ENCODE measurements around the gene DPP4. TPM values are rescaled to one million over a fixed set of nuclear protein-coding genes. Genes with fewer than 3 reads are reported as not detected.
A peak's percentile ranks its signal among the peaks of the same experiment; 100 is the strongest.

Gene DPP4
- total and polyA plus RNA-seq, 5 donors from 2014 or later, result 12.6 to 40.8 (median 29.5) TPM

DNA sequence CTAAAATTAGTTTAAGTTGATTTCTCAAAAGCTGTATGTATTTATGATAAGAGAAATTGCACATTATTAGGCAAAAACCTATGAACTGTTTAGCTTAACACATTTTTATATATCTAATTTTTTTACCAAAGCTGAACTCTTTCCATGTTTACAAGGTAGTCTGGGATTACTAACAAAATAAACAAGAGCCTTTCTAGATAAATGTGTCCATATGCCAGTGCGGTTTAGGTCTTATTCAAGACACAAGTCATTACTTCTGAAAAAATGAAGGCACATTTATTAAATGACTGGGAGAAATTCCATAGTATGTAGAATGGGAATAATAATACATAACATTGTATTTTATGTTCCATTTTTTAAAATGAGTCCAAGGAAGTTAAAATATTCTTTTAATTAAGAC is 82.0 kb downstream of the DPP4 start:
- peak overlapping the region; percentile 75 for H3K27ac ChIP-seq (ENCODE audit: insufficient read depth, low read length, poor library complexity, severe bottlenecking)
- peak overlapping the region; percentile 84 for H3K4me3 ChIP-seq (ENCODE audit: low read depth, low read length)
- Mint-ChIP-seq H3K27me3 (no peaks in the 10 kb centered on the region), H3K36me3 (peaks cover 6% of the 10 kb centered on the region), H3K9me3 (no peaks in the 10 kb centered on the region), H3K4me3 (peak overlapping the region in 1 of 4 donors; percentile 82), H3K4me1 (peaks cover 37 to 69% (median 48%) of the 10 kb centered on the region in 4 donors), H3K27ac (peak overlapping the region in 2 of 3 donors; percentile 53 to 96)
- no peaks in the 10 kb centered on the region for H3K27me3 ChIP-seq (ENCODE audit: control insufficient read depth, insufficient read depth, low read length)
- no peaks in the 10 kb centered on the region for H3K9me3 ChIP-seq (ENCODE audit: control insufficient read depth in 2 of 2, low read length in 2 of 2)
- no peak for DNase-seq
- ATAC-seq (ENCODE audit: low read depth in 2 of 2), result no peak
- no peaks in the 10 kb centered on the region for H3K36me3 ChIP-seq (ENCODE audit: control insufficient read depth, insufficient read depth, low read length)
- H3K4me1 ChIP-seq (ENCODE audit: control insufficient read depth, insufficient read depth, low read length, poor library complexity, severe bottlenecking), result peaks cover 46% of the 10 kb centered on the region

DNA sequence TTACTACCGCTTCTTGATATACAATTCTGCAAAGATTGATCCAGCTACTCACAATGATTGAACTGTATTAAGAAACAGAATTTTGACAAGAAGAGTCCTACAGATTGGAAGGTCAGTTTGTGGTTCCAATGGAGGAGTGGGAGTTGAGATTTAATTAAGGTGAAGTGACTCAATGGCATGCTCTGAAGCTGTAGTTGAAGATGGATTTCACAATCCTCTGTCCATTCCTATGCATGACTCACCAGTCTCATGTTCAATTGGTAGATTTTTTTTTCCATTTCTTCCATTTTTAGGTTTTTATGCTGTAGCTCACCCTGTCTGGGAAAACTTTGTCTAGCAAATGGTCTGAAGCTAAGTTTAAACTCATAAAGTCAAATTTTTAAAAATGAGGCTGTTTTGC is 83.3 kb downstream of the DPP4 start:
- Histone ChIP-seq H3K4me1 (ENCODE audit: control insufficient read depth, insufficient read depth, low read length, poor library complexity, severe bottlenecking) (peaks cover 43% of the 10 kb centered on the region), H3K27ac (ENCODE audit: insufficient read depth, low read length, poor library complexity, severe bottlenecking) (no peak overlapping the region), H3K36me3 (ENCODE audit: control insufficient read depth, insufficient read depth, low read length) (no peaks in the 10 kb centered on the region), H3K4me3 (ENCODE audit: low read depth, low read length) (no peak overlapping the region), H3K27me3 (ENCODE audit: control insufficient read depth, insufficient read depth, low read length) (no peaks in the 10 kb centered on the region), H3K9me3 (ENCODE audit: control insufficient read depth in 2 of 2, low read length in 2 of 2) (no peaks in the 10 kb centered on the region)
- Mint-ChIP-seq H3K4me3 (no peak overlapping the region), H3K4me1 (peaks cover 35 to 60% (median 42%) of the 10 kb centered on the region in 4 donors), H3K9me3 (peaks cover 0 to 3% (median 0%) of the 10 kb centered on the region in 7 donors), H3K27ac (peak overlapping the region in 1 of 3 donors; percentile 10), H3K36me3 (peaks cover 6% of the 10 kb centered on the region), H3K27me3 (no peaks in the 10 kb centered on the region)
- DNase-seq (no peak), ATAC-seq (ENCODE audit: low read depth in 2 of 2) (no peak)

DNA sequence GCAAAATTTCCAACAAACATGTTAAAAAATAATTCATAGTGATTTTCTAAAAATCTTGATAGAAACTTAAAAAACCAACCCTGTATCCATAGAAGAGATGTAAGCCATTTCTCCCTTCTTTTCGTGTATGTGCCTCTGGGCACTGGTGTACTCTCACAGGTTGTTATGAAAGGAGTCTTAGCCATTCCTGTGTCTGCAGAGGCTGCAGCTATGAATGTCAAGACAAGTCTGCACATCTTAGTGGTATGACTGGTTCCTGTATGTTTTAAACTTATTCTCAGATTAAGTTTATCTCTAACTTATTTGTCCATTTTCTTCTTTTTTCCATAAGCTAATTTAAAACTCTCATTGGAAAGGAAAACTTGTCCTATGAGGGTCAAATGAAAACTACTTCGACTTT is 84.0 kb downstream of the DPP4 start:
- DNase-seq (no peak), ATAC-seq (ENCODE audit: low read depth in 2 of 2) (no peak)
- Histone ChIP-seq H3K27me3 (ENCODE audit: control insufficient read depth, insufficient read depth, low read length) (no peaks in the 10 kb centered on the region), H3K4me3 (ENCODE audit: low read depth, low read length) (no peak overlapping the region), H3K36me3 (ENCODE audit: control insufficient read depth, insufficient read depth, low read length) (no peaks in the 10 kb centered on the region), H3K4me1 (ENCODE audit: control insufficient read depth, insufficient read depth, low read length, poor library complexity, severe bottlenecking) (peaks cover 36% of the 10 kb centered on the region), H3K27ac (ENCODE audit: insufficient read depth, low read length, poor library complexity, severe bottlenecking) (no peak overlapping the region), H3K9me3 (ENCODE audit: control insufficient read depth in 2 of 2, low read length in 2 of 2) (no peaks in the 10 kb centered on the region)
- peaks cover 6% of the 10 kb centered on the region for H3K36me3 Mint-ChIP-seq
- no peak overlapping the region for H3K27ac Mint-ChIP-seq
- peaks cover 0 to 3% (median 0%) of the 10 kb centered on the region in 7 donors for H3K9me3 Mint-ChIP-seq
- H3K4me3 Mint-ChIP-seq, result no peak overlapping the region
- peaks cover 28 to 53% (median 36%) of the 10 kb centered on the region in 4 donors for H3K4me1 Mint-ChIP-seq
- H3K27me3 Mint-ChIP-seq, result no peaks in the 10 kb centered on the region

- H3K36me3 Mint-ChIP-seq, result no peaks in the 10 kb centered on the region
- H3K4me3 Mint-ChIP-seq, result no peak overlapping the region
- H3K27ac Mint-ChIP-seq, result peak overlapping the region in 1 of 3 donors; percentile 1
- Histone ChIP-seq H3K27me3 (ENCODE audit: control insufficient read depth, insufficient read depth, low read length) (no peaks in the 10 kb centered on the region), H3K27ac (ENCODE audit: insufficient read depth, low read length, poor library complexity, severe bottlenecking) (no peak overlapping the region), H3K36me3 (ENCODE audit: control insufficient read depth, insufficient read depth, low read length) (no peaks in the 10 kb centered on the region), H3K4me3 (ENCODE audit: low read depth, low read length) (no peak overlapping the region), H3K4me1 (ENCODE audit: control insufficient read depth, insufficient read depth, low read length, poor library complexity, severe bottlenecking) (peaks cover 21% of the 10 kb centered on the region), H3K9me3 (ENCODE audit: control insufficient read depth in 2 of 2, low read length in 2 of 2) (no peaks in the 10 kb centered on the region)
- no peaks in the 10 kb centered on the region for H3K27me3 Mint-ChIP-seq
- H3K9me3 Mint-ChIP-seq, result peaks cover 0 to 3% (median 0%) of the 10 kb centered on the region in 7 donors
- ATAC-seq (ENCODE audit: low read depth in 2 of 2) (no peak), DNase-seq (peak in 1 of 3 donors; percentile 21)
- H3K4me1 Mint-ChIP-seq, result peaks cover 18 to 39% (median 26%) of the 10 kb centered on the region in 4 donors
These were observed 85.4 kb downstream of the DPP4 start for GRCh38 chr2:161988589-161988988.

DNA sequence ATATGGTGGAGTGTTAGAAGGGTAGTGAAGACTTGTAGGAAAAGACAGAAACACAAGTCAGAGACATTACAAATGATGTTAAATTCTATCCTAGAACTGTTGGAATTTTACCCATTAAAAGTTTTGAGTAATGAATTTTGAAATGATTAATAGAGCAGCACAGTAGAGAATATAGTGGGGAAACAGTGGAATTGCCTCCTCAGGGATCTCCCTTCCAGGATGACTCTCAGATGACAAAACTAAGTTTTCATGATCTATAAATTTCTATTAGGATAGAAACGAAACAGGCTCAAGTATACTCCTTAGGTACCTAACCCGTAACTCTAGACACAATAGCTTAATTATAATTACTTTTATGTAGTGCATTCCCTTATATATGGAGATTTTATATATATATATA is 86.7 kb downstream of the DPP4 start:
- no peaks in the 10 kb centered on the region for H3K36me3 ChIP-seq (ENCODE audit: control insufficient read depth, insufficient read depth, low read length)
- H3K27ac ChIP-seq (ENCODE audit: insufficient read depth, low read length, poor library complexity, severe bottlenecking), result no peak overlapping the region
- Mint-ChIP-seq H3K36me3 (no peaks in the 10 kb centered on the region), H3K27me3 (no peaks in the 10 kb centered on the region), H3K4me1 (peaks cover 12 to 29% (median 16%) of the 10 kb centered on the region in 4 donors), H3K9me3 (peaks cover 0 to 3% (median 0%) of the 10 kb centered on the region in 7 donors), H3K4me3 (no peak overlapping the region), H3K27ac (no peak overlapping the region)
- H3K4me3 ChIP-seq (ENCODE audit: low read depth, low read length), result no peak overlapping the region
- no peaks in the 10 kb centered on the region for H3K27me3 ChIP-seq (ENCODE audit: control insufficient read depth, insufficient read depth, low read length)
- H3K4me1 ChIP-seq (ENCODE audit: control insufficient read depth, insufficient read depth, low read length, poor library complexity, severe bottlenecking), result peaks cover 8% of the 10 kb centered on the region
- DNase-seq (no peak), ATAC-seq (ENCODE audit: low read depth in 2 of 2) (no peak)
- no peaks in the 10 kb centered on the region for H3K9me3 ChIP-seq (ENCODE audit: control insufficient read depth in 2 of 2, low read length in 2 of 2)

DNA sequence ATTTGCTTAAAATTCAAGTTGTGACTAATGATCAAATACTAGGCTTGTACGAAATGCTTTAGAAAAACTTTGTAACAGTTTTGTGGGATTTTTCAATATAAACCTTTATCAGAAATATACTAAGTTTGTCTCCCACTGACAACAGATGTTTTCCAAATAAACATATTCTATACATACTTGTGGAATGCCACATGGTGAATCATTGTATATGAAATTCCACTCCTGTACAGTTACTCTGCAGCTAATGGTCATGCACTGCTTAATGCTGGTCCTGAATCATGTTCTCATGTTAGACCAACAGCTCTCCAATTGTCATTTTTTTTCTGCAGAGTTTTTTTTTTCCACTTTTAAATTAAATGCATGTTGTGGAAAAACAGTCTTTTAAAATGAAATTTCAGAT is 90.1 kb downstream of the DPP4 start:
- Histone ChIP-seq H3K27me3 (ENCODE audit: control insufficient read depth, insufficient read depth, low read length) (no peaks in the 10 kb centered on the region), H3K27ac (ENCODE audit: insufficient read depth, low read length, poor library complexity, severe bottlenecking) (no peak overlapping the region), H3K4me3 (ENCODE audit: low read depth, low read length) (no peak overlapping the region), H3K4me1 (ENCODE audit: control insufficient read depth, insufficient read depth, low read length, poor library complexity, severe bottlenecking) (peaks cover 7% of the 10 kb centered on the region), H3K9me3 (ENCODE audit: control insufficient read depth in 2 of 2, low read length in 2 of 2) (no peaks in the 10 kb centered on the region), H3K36me3 (ENCODE audit: control insufficient read depth, insufficient read depth, low read length) (no peaks in the 10 kb centered on the region)
- no peak for ATAC-seq (ENCODE audit: low read depth in 2 of 2)
- H3K4me3 Mint-ChIP-seq, result no peak overlapping the region
- H3K27me3 Mint-ChIP-seq, result no peaks in the 10 kb centered on the region
- H3K9me3 Mint-ChIP-seq, result peaks cover 0 to 3% (median 0%) of the 10 kb centered on the region in 7 donors
- DNase-seq, result no peak
- H3K27ac Mint-ChIP-seq, result no peak overlapping the region
- H3K36me3 Mint-ChIP-seq, result no peaks in the 10 kb centered on the region
- H3K4me1 Mint-ChIP-seq, result peaks cover 0 to 19% (median 15%) of the 10 kb centered on the region in 4 donors

GRCh38 chr2:161983331-161983651 is 90.7 kb downstream of the DPP4 start:
- Mint-ChIP-seq H3K36me3 (no peaks in the 10 kb centered on the region), H3K27ac (peak overlapping the region in 1 of 3 donors; percentile 75), H3K27me3 (no peaks in the 10 kb centered on the region), H3K9me3 (peaks cover 0 to 3% (median 0%) of the 10 kb centered on the region in 7 donors), H3K4me1 (peaks cover 0 to 17% (median 11%) of the 10 kb centered on the region in 4 donors), H3K4me3 (no peak overlapping the region)
- DNase-seq, result no peak
- Histone ChIP-seq H3K4me1 (ENCODE audit: control insufficient read depth, insufficient read depth, low read length, poor library complexity, severe bottlenecking) (peaks cover 7% of the 10 kb centered on the region), H3K36me3 (ENCODE audit: control insufficient read depth, insufficient read depth, low read length) (no peaks in the 10 kb centered on the region), H3K27ac (ENCODE audit: insufficient read depth, low read length, poor library complexity, severe bottlenecking) (no peak overlapping the region), H3K4me3 (ENCODE audit: low read depth, low read length) (no peak overlapping the region), H3K9me3 (ENCODE audit: control insufficient read depth in 2 of 2, low read length in 2 of 2) (no peaks in the 10 kb centered on the region), H3K27me3 (ENCODE audit: control insufficient read depth, insufficient read depth, low read length) (no peaks in the 10 kb centered on the region)
- no peak for ATAC-seq (ENCODE audit: low read depth in 2 of 2)

DNA sequence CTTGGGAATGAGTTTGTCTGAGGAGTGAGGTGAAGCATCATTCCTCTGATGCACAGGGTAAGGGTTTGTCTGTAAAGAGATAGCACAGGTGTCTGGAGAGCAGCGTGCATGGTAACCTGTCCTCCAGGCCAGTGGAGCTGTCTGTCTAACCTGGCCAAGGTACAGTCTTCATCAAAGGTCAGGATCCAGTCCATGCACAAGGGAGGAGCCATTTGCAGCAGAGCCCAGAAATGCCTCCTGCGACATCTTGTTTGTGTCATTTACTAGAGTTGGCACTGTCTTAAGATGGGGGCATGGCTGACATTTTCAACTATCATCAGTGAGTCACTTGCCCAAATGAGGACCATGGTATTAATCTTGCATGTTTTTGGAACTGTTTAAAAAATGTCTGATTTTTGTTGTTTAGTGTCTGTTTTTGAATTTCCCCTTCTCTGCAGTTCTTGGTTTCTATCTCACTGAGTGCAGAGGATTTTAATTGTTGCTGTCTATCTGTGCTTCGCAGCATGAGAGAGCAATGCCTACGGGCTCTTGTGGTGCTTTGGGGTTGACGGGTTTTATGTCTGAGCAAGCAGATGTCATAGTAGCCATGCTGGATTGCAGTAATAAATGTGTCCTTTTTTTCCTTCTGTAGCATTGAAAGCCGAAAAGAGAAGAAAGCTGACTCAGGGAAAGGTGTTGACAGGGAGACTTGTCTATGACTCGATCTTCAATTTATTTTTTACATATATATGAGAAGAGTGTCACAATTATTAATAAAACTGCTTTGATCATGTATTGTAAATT is 91.3 kb downstream of the DPP4 start:
- Histone ChIP-seq H3K9me3 (ENCODE audit: control insufficient read depth in 2 of 2, low read length in 2 of 2) (no peaks in the 10 kb centered on the region), H3K4me3 (ENCODE audit: low read depth, low read length) (no peak overlapping the region), H3K27ac (ENCODE audit: insufficient read depth, low read length, poor library complexity, severe bottlenecking) (no peak overlapping the region), H3K27me3 (ENCODE audit: control insufficient read depth, insufficient read depth, low read length) (no peaks in the 10 kb centered on the region), H3K36me3 (ENCODE audit: control insufficient read depth, insufficient read depth, low read length) (no peaks in the 10 kb centered on the region), H3K4me1 (ENCODE audit: control insufficient read depth, insufficient read depth, low read length, poor library complexity, severe bottlenecking) (peaks cover 7% of the 10 kb centered on the region)
- ATAC-seq (ENCODE audit: low read depth in 2 of 2), result no peak
- H3K4me3 Mint-ChIP-seq, result no peak overlapping the region
- peaks cover 0 to 13% (median 6%) of the 10 kb centered on the region in 4 donors for H3K4me1 Mint-ChIP-seq
- no peaks in the 10 kb centered on the region for H3K27me3 Mint-ChIP-seq
- H3K36me3 Mint-ChIP-seq, result no peaks in the 10 kb centered on the region
- DNase-seq, result no peak
- peaks cover 0 to 3% (median 0%) of the 10 kb centered on the region in 7 donors for H3K9me3 Mint-ChIP-seq
- H3K27ac Mint-ChIP-seq, result peak overlapping the region in 1 of 3 donors; percentile 75
